ENCODE data around the gene COL13A1.

GRCh38 chr10:69870591-69870990 is 68.9 kb downstream of the COL13A1 start:
- no peak for TF ChIP-seq CTCF (IDR thresholded peaks at IDR 0.05; ENCODE audit: low read length)
- no peak for TF ChIP-seq EZH2 (IDR thresholded peaks at IDR 0.05; ENCODE audit: borderline replicate concordance, low read length)
